ENCODE measurements around the gene CCDC73. TPM values are rescaled to one million over a fixed set of nuclear protein-coding genes. Genes with fewer than 3 reads are reported as not detected.

CCDC73 gene
- polyA plus RNA-seq, 1 of the 3 experiments (the other 2 are of a cell fraction), result not detected

- Histone ChIP-seq H2AFZ (ENCODE audit: low read depth) (no peak overlapping the region), H3K27ac (ENCODE audit: low read depth in 2 of 2, low read length in 1 of 2) (no peak overlapping the region), H3K79me2 (ENCODE audit: insufficient read depth) (no peaks in the 10 kb centered on the region), H3K36me3 (replicated peaks in 1 of 2; ENCODE audit: control insufficient read depth in 1 of 2, insufficient read depth in 2 of 2, low read length in 1 of 2) (peaks cover 48 to 63% of the 10 kb centered on the region in 2 experiments), H3F3A (replicated peaks; ENCODE audit: insufficient read depth) (peaks cover 33% of the 10 kb centered on the region), H3K4me1 (ENCODE audit: control insufficient read depth in 1 of 2, insufficient read depth in 2 of 2, low read depth in 1 of 2, low read length in 1 of 2) (no peaks in the 10 kb centered on the region), H3K27me3 (ENCODE audit: insufficient read depth) (no peaks in the 10 kb centered on the region), H3K4me3 (ENCODE audit: low read depth in 2 of 2, low read length in 1 of 2) (no peak overlapping the region), H3K9me2 (no peaks in the 10 kb centered on the region), H3K4me2 (no peak overlapping the region), H3K9me3 (no peaks in the 10 kb centered on the region), H3K9ac (no peak overlapping the region), H4K20me1 (ENCODE audit: insufficient read depth) (no peaks in the 10 kb centered on the region)
- no peak for DNase-seq
- ChIA-PET POLR2A (no interaction called here), CTCF (interaction anchor here (0.9 kb wide), 1 partner anchor 283 kb away, joined by 3 read pairs; no protein-coding TSS in a partner anchor)
- TF ChIP-seq RAD21 (IDR thresholded peaks at IDR 0.05; ENCODE audit: low read length) (no peak), GABPA (IDR thresholded peaks at IDR 0.05; ENCODE audit: low read depth) (no peak), USF1 (IDR thresholded peaks at IDR 0.05; ENCODE audit: borderline replicate concordance, low read depth) (no peak), POLR2AphosphoS5 (IDR thresholded peaks at IDR 0.05; ENCODE audit: low read depth, low read length) (no peak), PBX3 (IDR thresholded peaks at IDR 0.05) (no peak), FOXM1 (IDR thresholded peaks at IDR 0.05; ENCODE audit: low read depth) (no peak), TAF1 (IDR thresholded peaks at IDR 0.05; ENCODE audit: borderline replicate concordance, low read depth, low read length) (no peak), ELF1 (IDR thresholded peaks at IDR 0.05) (no peak), GATA2 (CRISPR knock-in tag; IDR thresholded peaks at IDR 0.05) (no peak), NFIC (IDR thresholded peaks at IDR 0.05; ENCODE audit: borderline replicate concordance) (no peak), JUND (IDR thresholded peaks at IDR 0.05) (no peak), TEAD4 (IDR thresholded peaks at IDR 0.05; ENCODE audit: borderline replicate concordance, insufficient read depth) (no peak), SMC3 (IDR thresholded peaks at IDR 0.05; ENCODE audit: low read depth, low read length) (no peak), NRF1 (IDR thresholded peaks at IDR 0.05; ENCODE audit: low read depth, low read length) (no peak), YY1 (IDR thresholded peaks at IDR 0.05; ENCODE audit: low read depth) (no peak), FOSL2 (IDR thresholded peaks at IDR 0.05; ENCODE audit: borderline replicate concordance, low read depth) (no peak), SIN3A (IDR thresholded peaks at IDR 0.05; ENCODE audit: borderline replicate concordance, low read depth, low read length) (no peak)
- TF ChIP-seq, protein P1, sequence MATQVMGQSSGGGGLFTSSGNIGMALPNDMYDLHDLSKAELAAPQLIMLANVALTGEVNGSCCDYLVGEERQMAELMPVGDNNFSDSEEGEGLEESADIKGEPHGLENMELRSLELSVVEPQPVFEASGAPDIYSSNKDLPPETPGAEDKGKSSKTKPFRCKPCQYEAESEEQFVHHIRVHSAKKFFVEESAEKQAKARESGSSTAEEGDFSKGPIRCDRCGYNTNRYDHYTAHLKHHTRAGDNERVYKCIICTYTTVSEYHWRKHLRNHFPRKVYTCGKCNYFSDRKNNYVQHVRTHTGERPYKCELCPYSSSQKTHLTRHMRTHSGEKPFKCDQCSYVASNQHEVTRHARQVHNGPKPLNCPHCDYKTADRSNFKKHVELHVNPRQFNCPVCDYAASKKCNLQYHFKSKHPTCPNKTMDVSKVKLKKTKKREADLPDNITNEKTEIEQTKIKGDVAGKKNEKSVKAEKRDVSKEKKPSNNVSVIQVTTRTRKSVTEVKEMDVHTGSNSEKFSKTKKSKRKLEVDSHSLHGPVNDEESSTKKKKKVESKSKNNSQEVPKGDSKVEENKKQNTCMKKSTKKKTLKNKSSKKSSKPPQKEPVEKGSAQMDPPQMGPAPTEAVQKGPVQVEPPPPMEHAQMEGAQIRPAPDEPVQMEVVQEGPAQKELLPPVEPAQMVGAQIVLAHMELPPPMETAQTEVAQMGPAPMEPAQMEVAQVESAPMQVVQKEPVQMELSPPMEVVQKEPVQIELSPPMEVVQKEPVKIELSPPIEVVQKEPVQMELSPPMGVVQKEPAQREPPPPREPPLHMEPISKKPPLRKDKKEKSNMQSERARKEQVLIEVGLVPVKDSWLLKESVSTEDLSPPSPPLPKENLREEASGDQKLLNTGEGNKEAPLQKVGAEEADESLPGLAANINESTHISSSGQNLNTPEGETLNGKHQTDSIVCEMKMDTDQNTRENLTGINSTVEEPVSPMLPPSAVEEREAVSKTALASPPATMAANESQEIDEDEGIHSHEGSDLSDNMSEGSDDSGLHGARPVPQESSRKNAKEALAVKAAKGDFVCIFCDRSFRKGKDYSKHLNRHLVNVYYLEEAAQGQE (IDR thresholded peaks at IDR 0.05; ENCODE audit: low read depth, low read length), result no peak
- TF ChIP-seq, protein P2, sequence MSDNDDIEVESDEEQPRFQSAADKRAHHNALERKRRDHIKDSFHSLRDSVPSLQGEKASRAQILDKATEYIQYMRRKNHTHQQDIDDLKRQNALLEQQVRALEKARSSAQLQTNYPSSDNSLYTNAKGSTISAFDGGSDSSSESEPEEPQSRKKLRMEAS (IDR thresholded peaks at IDR 0.05; ENCODE audit: low read depth), result no peak
- TF ChIP-seq, protein P3, sequence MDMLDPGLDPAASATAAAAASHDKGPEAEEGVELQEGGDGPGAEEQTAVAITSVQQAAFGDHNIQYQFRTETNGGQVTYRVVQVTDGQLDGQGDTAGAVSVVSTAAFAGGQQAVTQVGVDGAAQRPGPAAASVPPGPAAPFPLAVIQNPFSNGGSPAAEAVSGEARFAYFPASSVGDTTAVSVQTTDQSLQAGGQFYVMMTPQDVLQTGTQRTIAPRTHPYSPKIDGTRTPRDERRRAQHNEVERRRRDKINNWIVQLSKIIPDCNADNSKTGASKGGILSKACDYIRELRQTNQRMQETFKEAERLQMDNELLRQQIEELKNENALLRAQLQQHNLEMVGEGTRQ (IDR thresholded peaks at IDR 0.05; ENCODE audit: borderline replicate concordance, low read depth, low read length), result no peak
Measured at GRCh38 chr11:32606220-32606619, 188.2 kb downstream of the CCDC73 start.

Measured in SK-N-SH (cell line).